Gastrocnemius medialis (tissue), 4 donors: ENCODE measurements around the gene AK2.

Experiments used
- POLR2A ChIP-seq, 2 donors: fragments of 450-650 bp; IDR thresholded peaks; one replicate each; pipeline ENCODE4 v1.6.1; 2017; ENCODE audit warnings: antibody characterized with exemption in 2 of 2, mild to moderate bottlenecking in 2 of 2, moderate library complexity in 2 of 2
- TF ChIP-seq, protein P1 (sequence below), 5 experiments: fragments of 450-650 bp in 3 of 5; fragments of 200-600 bp in 2 of 5; sonication (generic) in 2 of 5; IDR thresholded peaks in 4 of 5; conservative IDR thresholded peaks in 1 of 5; 1 replicate in 4 of 5; 2 replicates in 1 of 5; pipeline ENCODE4 v1.5.1; 2016 to 2019; ENCODE audit warnings: antibody characterized with exemption in 5 of 5, mild to moderate bottlenecking in 3 of 5, moderate library complexity in 3 of 5

DNA sequence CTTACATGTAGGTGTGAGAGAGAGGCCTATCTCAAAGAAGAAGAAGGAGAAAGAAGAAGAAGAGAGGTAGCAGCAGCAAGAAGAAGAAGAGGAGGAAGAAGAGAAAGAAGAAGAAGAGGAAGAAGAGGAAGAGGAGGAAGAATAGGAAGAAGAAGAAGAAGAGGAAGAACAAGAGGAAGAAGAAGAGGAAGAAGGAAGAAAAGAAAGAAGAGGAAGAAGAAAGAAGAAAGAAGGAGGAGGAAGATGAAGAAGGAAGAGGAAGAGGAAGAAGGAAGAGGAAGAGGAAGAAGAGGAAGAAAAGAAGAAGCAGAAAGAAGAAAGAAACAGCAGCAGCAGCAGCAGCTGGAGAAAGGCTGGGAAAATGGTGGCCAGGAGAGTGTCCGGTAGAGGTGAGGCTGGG is 33.9 kb upstream of the AK2 start:
- TF ChIP-seq, protein P1, sequence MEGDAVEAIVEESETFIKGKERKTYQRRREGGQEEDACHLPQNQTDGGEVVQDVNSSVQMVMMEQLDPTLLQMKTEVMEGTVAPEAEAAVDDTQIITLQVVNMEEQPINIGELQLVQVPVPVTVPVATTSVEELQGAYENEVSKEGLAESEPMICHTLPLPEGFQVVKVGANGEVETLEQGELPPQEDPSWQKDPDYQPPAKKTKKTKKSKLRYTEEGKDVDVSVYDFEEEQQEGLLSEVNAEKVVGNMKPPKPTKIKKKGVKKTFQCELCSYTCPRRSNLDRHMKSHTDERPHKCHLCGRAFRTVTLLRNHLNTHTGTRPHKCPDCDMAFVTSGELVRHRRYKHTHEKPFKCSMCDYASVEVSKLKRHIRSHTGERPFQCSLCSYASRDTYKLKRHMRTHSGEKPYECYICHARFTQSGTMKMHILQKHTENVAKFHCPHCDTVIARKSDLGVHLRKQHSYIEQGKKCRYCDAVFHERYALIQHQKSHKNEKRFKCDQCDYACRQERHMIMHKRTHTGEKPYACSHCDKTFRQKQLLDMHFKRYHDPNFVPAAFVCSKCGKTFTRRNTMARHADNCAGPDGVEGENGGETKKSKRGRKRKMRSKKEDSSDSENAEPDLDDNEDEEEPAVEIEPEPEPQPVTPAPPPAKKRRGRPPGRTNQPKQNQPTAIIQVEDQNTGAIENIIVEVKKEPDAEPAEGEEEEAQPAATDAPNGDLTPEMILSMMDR (IDR thresholded peaks at IDR 0.05 in 4 of 5, conservative IDR thresholded peaks at IDR 0.05 in 1 of 5): no peak
- no peak for TF ChIP-seq POLR2A (IDR thresholded peaks at IDR 0.05)
